H9 (cell line): Measurements from ENCODE around the gene NXN. TPM values are rescaled to one million over a fixed set of nuclear protein-coding genes. Genes with fewer than 3 reads are reported as not detected.

Source experiments
- DNase-seq: peaks from one replicate; pipeline ENCODE4 v3.0.0-alpha.2; 2017
- H2AFZ ChIP-seq: one replicate; pipeline ENCODE4 v1.6.1; 2013; ENCODE audit warnings: mild to moderate bottlenecking, low read length, control low read depth, moderate library complexity
- H2AK5ac ChIP-seq: 2 replicates; pipeline ENCODE4 v1.6.1; 2013; ENCODE audit warnings: low read length, control low read depth, mixed read lengths; ENCODE audit not compliant: insufficient read length
- H2BK120ac ChIP-seq: one replicate; pipeline ENCODE4 v1.6.1; 2013; ENCODE audit warnings: low read depth, mild to moderate bottlenecking, low read length, control low read depth, inconsistent platforms; ENCODE audit not compliant: poor library complexity, severe bottlenecking
- H2BK12ac ChIP-seq: 2 replicates; pipeline ENCODE4 v1.6.1; 2013; ENCODE audit warnings: low read length, control low read depth, mixed read lengths, low read depth; ENCODE audit not compliant: insufficient read length
- H2BK15ac ChIP-seq: 2 replicates; pipeline ENCODE4 v1.6.1; 2013; ENCODE audit warnings: low read depth, low read length, control low read depth
- H2BK20ac ChIP-seq: one replicate; pipeline ENCODE4 v1.6.1; 2013; ENCODE audit warnings: low read depth, mild to moderate bottlenecking, low read length, control low read depth, inconsistent platforms; ENCODE audit not compliant: poor library complexity, severe bottlenecking
- H2BK5ac ChIP-seq: 2 replicates; pipeline ENCODE4 v1.6.1; 2013; ENCODE audit warnings: low read length, control low read depth, mixed read lengths; ENCODE audit not compliant: insufficient read length
- H3K14ac ChIP-seq: 2 replicates; pipeline ENCODE4 v1.6.1; 2013; ENCODE audit warnings: low read length, control low read depth; ENCODE audit not compliant: insufficient read depth
- H3K18ac ChIP-seq: 2 replicates; pipeline ENCODE4 v1.6.1; 2013; ENCODE audit warnings: low read depth, mild to moderate bottlenecking, mixed read lengths, low read length, control low read depth; ENCODE audit not compliant: insufficient read length
- H3K23ac ChIP-seq: 2 replicates; pipeline ENCODE4 v1.6.1; 2013; ENCODE audit warnings: low read length, control low read depth, mixed read lengths, low read depth; ENCODE audit not compliant: insufficient read length
- H3K23me2 ChIP-seq: 2 replicates; pipeline ENCODE4 v1.6.1; 2013; ENCODE audit warnings: low read depth, mild to moderate bottlenecking, mixed read lengths, low read length, control low read depth; ENCODE audit not compliant: insufficient read length, poor library complexity, severe bottlenecking
- H3K27ac ChIP-seq: 2 replicates; pipeline ENCODE4 v1.5.1; 2013; ENCODE audit warnings: low read length, control low read depth, mixed read lengths, low read depth; ENCODE audit not compliant: insufficient read length
- H3K27me3 ChIP-seq: 2 replicates; pipeline ENCODE4 v1.6.1; 2013; ENCODE audit warnings: low read length, control low read depth, inconsistent platforms; ENCODE audit not compliant: insufficient read depth
- H3K4ac ChIP-seq: 2 replicates; pipeline ENCODE4 v1.6.1; 2013; ENCODE audit warnings: low read depth, mild to moderate bottlenecking, control low read depth, inconsistent platforms, low read length, moderate library complexity
- H3K4me1 ChIP-seq: 2 replicates; pipeline ENCODE4 v1.6.1; 2013; ENCODE audit warnings: low read length, control low read depth, inconsistent platforms; ENCODE audit not compliant: insufficient read depth
- H3K4me2 ChIP-seq: 2 replicates; pipeline ENCODE4 v1.6.1; 2013; ENCODE audit warnings: low read length, control low read depth, mixed read lengths; ENCODE audit not compliant: insufficient read length, insufficient read depth
- H3K56ac ChIP-seq: 2 replicates; pipeline ENCODE4 v1.6.1; 2013; ENCODE audit warnings: low read depth, mild to moderate bottlenecking, mixed read lengths, low read length, control low read depth; ENCODE audit not compliant: insufficient read length
- H3K79me1 ChIP-seq: 2 replicates; pipeline ENCODE4 v1.6.1; 2013; ENCODE audit warnings: low read depth, mild to moderate bottlenecking, moderate library complexity, low read length, control low read depth, inconsistent platforms; ENCODE audit not compliant: insufficient read depth, poor library complexity, severe bottlenecking
- H3K79me2 ChIP-seq: 2 replicates; pipeline ENCODE4 v1.6.1; 2013; ENCODE audit warnings: low read length, control low read depth, inconsistent platforms; ENCODE audit not compliant: insufficient read depth
- H3K9ac ChIP-seq: 2 replicates; pipeline ENCODE4 v1.6.1; 2013; ENCODE audit warnings: low read length, control low read depth, mixed read lengths; ENCODE audit not compliant: insufficient read length; ENCODE audit errors: extremely low read depth
- H3K9me3 ChIP-seq: one replicate; pipeline ENCODE4 v1.6.1; 2013; ENCODE audit warnings: low read depth, low read length, inconsistent platforms; ENCODE audit not compliant: control insufficient read depth
- H3T11ph ChIP-seq: one replicate; pipeline ENCODE4 v1.6.1; 2013; ENCODE audit warnings: mild to moderate bottlenecking, low read length, control low read depth, inconsistent platforms
- H4K20me1 ChIP-seq: one replicate; pipeline ENCODE4 v1.6.1; 2013; ENCODE audit not compliant: control insufficient read depth, insufficient read length, insufficient read depth
- H4K5ac ChIP-seq: 2 replicates; pipeline ENCODE4 v1.6.1; 2013; ENCODE audit warnings: low read depth, mild to moderate bottlenecking, mixed read lengths, low read length, control low read depth; ENCODE audit not compliant: insufficient read length
- H4K8ac ChIP-seq: replicated peaks from 2 replicates; pipeline ENCODE4 v1.6.1; 2013; ENCODE audit warnings: low read length, control low read depth, mixed read lengths, low read depth; ENCODE audit not compliant: insufficient read length
- H4K91ac ChIP-seq: 2 replicates; pipeline ENCODE4 v1.6.1; 2013; ENCODE audit warnings: low read depth, mild to moderate bottlenecking, moderate library complexity, mixed read lengths, low read length, control low read depth; ENCODE audit not compliant: insufficient read length
- H3K27ac Mint-ChIP-seq, 3 experiments: 2 replicates in 2 of 3; 3 replicates in 1 of 3; pipeline ENCODE4 v1.8.0; 2020 to 2021; ENCODE audit warnings: mixed read lengths in 3 of 3, mild to moderate bottlenecking in 1 of 3, moderate library complexity in 1 of 3
- H3K27me3 Mint-ChIP-seq: 2 replicates; pipeline ENCODE4 v1.8.0; 2021; ENCODE audit warnings: low read depth, mild to moderate bottlenecking, moderate library complexity, mixed read lengths
- H3K36me3 Mint-ChIP-seq, 3 experiments: 2 replicates in 2 of 3; 3 replicates in 1 of 3; pipeline ENCODE4 v1.8.0; 2020 to 2021; ENCODE audit warnings: low read depth in 3 of 3, mixed read lengths in 3 of 3; ENCODE audit not compliant: insufficient read depth in 1 of 3
- H3K4me1 Mint-ChIP-seq, 2 experiments: 2 replicates each; pipeline ENCODE4 v1.8.0; 2020; ENCODE audit warnings: mixed read lengths in 2 of 2
- H3K4me3 Mint-ChIP-seq, 2 experiments: 2 replicates in 1 of 2; 3 replicates in 1 of 2; pipeline ENCODE4 v1.8.0; 2020 to 2021; ENCODE audit warnings: mild to moderate bottlenecking in 2 of 2, mixed read lengths in 2 of 2, moderate library complexity in 1 of 2
- H3K9me3 Mint-ChIP-seq, 2 experiments: 2 replicates in 1 of 2; 3 replicates in 1 of 2; pipeline ENCODE4 v1.8.0; 2020; ENCODE audit warnings: mild to moderate bottlenecking in 2 of 2, mixed read lengths in 2 of 2, moderate library complexity in 1 of 2
- CTCF ChIP-seq: fragments of 200-600 bp; sonication (generic); conservative IDR thresholded peaks from 3 replicates; pipeline ENCODE4 v1.8.0; 2021; ENCODE audit warnings: antibody characterized with exemption, mild to moderate bottlenecking
- WGBS: extraction: QIAGEN DNeasy Blood & Tissue Kit; methylation state at CpG from one replicate; pipeline ENCODE4 v1.1.7; 2013; ENCODE audit warnings: missing lambda C conversion rate, low lambda C conversion rate, mixed read lengths; ENCODE audit not compliant: insufficient read length; ENCODE audit errors: extremely low coverage; 5-methylcytosine and 5-hydroxymethylcytosine counted together
- total RNA-seq: library from RNA; stranded (reverse); gene quantifications from 2 replicates; pipeline ENCODE4 v1.2.1, GENCODE V29; 2021

Gene NXN
- total RNA-seq, 1 experiment from 2014 or later = 93.6 TPM

GRCh38 chr17:752002-752619 is 227.5 kb downstream of the NXN start, which contains the start of gene GEMIN4:
Gene GEMIN4 (minus strand): TSS chr17:752264. CDS start chr17:752142, 122 bp downstream.
- H3K4ac ChIP-seq = no peak within 1 kb of the TSS
- peak within 1 kb of the TSS; percentile 45 for H3K9ac ChIP-seq
- H2BK20ac ChIP-seq = no peak within 1 kb of the TSS
- H3K4me3 Mint-ChIP-seq = peak within 1 kb of the TSS; percentile 96
- no peaks in the 10 kb centered on the region for H3K27me3 ChIP-seq
- H2AFZ ChIP-seq = no peak within 1 kb of the TSS
- peak; percentile 98 for DNase-seq
- peak within 1 kb of the TSS; percentile 59 for H3K4me2 ChIP-seq
- no peak within 1 kb of the TSS for H3K27ac ChIP-seq
- peak within 1 kb of the TSS; percentile 83 for H3K14ac ChIP-seq
- no peak within 1 kb of the TSS for H3K23ac ChIP-seq
- no peak within 1 kb of the TSS for H3K56ac ChIP-seq
- no CpG with 5 or more reads among the region's 87 CpGs for WGBS
- peaks cover 3% of the 10 kb centered on the region for H3K79me1 ChIP-seq
- no peak within 1 kb of the TSS for H2AK5ac ChIP-seq
- H2BK5ac ChIP-seq = no peak within 1 kb of the TSS
- peak within 1 kb of the TSS; percentile 85 for H3K18ac ChIP-seq
- H4K91ac ChIP-seq = no peak within 1 kb of the TSS
- H3K9me3 Mint-ChIP-seq = peaks cover 18 to 24% of the 10 kb centered on the region in 2 experiments
- H3K4me1 ChIP-seq = no peaks in the 10 kb centered on the region
- H2BK120ac ChIP-seq = no peak within 1 kb of the TSS
- H4K20me1 ChIP-seq = peaks cover 3% of the 10 kb centered on the region
- no peaks in the 10 kb centered on the region for H3K27me3 Mint-ChIP-seq
- H4K5ac ChIP-seq = no peak within 1 kb of the TSS
- no peaks in the 10 kb centered on the region for H3K9me3 ChIP-seq
- H3K23me2 ChIP-seq = peaks cover 7% of the 10 kb centered on the region
- peaks cover 31 to 36% of the 10 kb centered on the region in 2 experiments for H3K4me1 Mint-ChIP-seq
- H3K27ac Mint-ChIP-seq = peak within 1 kb of the TSS; percentile 24 to 98 (median 95); a peak in 6 of 7 replicates
- no peak within 1 kb of the TSS for H2BK12ac ChIP-seq
- no peak within 1 kb of the TSS for H2BK15ac ChIP-seq
- TF ChIP-seq CTCF = peak; percentile 97
- H3K36me3 Mint-ChIP-seq = peaks cover 45 to 56% (median 52%) of the 10 kb centered on the region in 3 experiments
- no peak within 1 kb of the TSS for H4K8ac ChIP-seq
- peaks cover 9% of the 10 kb centered on the region; the same call in 1 of the 2 replicates for H3K79me2 ChIP-seq
- no peak within 1 kb of the TSS for H3T11ph ChIP-seq
